ENCODE measurements around the gene PDE10A.

DNA sequence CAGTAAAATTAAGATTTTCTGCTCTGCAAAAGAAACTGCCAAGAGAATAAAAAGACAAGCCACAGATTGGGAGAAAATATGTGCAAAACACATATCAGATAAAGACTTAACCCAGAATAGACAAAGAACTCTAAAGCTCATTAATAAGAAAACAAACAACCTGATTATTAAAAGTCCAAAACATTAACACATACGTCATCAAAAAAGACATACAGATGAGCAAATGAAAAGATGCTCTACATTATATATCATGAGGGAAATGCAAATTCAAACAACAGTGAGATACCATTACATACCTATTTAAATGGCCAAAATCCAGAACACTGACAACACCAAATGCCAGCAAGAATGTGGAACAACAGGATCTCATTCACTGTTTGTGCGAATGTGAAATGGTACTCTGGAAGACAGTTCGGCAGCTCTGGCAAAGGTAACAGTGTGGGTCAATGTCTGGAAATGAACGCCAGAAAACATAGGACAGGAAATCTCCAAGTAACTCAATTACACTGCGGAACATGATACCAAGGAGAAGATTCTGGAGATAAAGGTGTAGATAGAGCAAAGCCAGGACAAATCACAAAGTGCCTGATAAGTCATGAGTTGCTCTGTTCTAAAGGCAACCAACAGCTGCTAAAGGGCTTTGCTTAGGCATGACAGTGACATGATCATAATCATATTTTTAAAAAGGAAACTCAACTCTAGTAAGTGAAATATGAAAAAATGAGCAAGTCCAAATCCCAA, 96.8 kb downstream of the PDE10A start:
- TF ChIP-seq, protein P1, sequence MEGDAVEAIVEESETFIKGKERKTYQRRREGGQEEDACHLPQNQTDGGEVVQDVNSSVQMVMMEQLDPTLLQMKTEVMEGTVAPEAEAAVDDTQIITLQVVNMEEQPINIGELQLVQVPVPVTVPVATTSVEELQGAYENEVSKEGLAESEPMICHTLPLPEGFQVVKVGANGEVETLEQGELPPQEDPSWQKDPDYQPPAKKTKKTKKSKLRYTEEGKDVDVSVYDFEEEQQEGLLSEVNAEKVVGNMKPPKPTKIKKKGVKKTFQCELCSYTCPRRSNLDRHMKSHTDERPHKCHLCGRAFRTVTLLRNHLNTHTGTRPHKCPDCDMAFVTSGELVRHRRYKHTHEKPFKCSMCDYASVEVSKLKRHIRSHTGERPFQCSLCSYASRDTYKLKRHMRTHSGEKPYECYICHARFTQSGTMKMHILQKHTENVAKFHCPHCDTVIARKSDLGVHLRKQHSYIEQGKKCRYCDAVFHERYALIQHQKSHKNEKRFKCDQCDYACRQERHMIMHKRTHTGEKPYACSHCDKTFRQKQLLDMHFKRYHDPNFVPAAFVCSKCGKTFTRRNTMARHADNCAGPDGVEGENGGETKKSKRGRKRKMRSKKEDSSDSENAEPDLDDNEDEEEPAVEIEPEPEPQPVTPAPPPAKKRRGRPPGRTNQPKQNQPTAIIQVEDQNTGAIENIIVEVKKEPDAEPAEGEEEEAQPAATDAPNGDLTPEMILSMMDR (IDR thresholded peaks at IDR 0.05) = no peak
- TF ChIP-seq POLR2A (IDR thresholded peaks at IDR 0.05) = no peak

Data from suprapubic skin (tissue), 3 donors.